Activated gamma-delta T cell treated with anti-CD3 and anti-CD28 coated beads, Interleukin-2, amount 50 U/mL, for 16 hours (primary cell): ENCODE results near the gene ZDHHC9.

Experiments used
- DNase-seq: peaks from one replicate; pipeline ENCODE4 v3.0.0-alpha.2; 2020; ENCODE audit warnings: low read depth

The ZDHHC9 gene

DNA sequence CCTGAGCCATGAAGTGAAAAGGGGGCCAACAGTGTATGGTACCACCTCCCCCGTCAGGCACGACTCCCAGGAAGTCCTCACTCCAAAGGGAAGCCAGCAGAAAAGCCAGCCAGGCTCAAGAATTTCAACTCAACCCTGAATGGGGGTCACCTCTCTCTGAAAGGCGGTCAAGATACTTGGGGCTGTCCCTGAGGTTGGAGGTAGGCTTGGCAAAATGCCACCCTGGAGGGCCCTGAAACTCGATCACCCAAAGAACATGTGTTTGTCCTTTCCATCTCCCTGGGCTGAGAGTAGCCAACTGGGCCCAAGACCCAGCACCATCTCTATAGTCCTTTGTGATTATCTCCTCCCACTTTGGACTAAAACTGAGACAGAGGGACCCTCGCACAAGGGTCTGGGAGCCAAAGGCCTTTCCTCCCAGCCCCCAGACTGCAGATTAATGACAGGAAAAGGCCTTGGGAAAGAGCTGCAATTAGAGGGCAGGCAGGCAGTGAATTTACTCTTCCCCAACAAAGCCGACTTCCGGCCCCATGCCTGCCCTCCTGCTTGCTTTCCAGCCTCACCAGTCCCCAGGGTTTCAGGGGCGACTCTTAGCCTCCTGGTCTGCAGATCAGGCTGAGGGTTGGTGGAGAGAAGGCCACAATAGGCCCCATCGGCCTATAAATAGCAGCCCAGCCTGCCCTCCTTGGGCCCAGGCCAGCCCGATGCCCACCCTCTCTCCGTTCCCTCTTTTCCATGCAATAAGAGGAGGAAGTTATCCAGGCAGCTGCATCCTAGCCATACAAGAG is 58.3 kb downstream of the ZDHHC9 start:
- no peak for DNase-seq

DNA sequence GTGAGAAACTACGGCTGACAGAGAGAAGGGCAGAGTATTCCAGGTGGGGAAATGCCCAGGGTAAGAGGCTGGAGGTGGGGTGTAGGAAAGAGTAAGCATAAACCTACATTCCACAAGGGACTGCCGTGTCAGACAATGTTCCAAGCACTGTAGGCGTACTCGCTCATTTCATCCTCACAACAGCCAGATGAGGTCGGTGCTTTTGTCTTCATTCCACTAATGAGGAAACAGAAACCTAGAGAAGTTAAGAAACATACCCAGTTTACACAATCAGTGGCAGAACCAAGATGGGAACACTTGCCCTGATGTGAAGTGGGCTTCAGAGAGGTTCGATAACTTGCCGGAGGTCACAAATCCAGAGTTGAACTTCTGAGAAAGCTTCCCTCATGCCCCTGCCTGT is 59.3 kb downstream of the ZDHHC9 start:
- no peak for DNase-seq

DNA sequence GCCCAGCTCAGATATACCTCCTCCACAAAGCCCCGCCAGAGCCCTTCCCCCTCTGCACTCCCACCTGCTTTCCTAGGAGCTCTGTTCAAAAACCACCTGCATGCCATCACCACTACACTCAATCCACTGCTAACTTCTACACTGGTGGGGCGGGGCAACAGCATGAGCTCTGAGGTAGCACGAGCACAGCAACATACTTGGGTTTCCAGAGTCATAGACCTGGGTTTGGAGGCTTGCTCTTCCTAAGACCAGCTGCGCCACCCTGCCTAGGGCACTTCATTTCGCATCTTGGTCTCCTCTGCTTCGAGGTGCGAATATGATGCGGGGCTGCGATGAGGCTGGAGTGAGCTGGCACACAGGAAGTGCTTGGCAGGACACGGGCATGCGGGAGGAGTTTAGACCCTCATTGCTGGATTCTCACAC is 60.4 kb downstream of the ZDHHC9 start:
- no peak for DNase-seq

DNA sequence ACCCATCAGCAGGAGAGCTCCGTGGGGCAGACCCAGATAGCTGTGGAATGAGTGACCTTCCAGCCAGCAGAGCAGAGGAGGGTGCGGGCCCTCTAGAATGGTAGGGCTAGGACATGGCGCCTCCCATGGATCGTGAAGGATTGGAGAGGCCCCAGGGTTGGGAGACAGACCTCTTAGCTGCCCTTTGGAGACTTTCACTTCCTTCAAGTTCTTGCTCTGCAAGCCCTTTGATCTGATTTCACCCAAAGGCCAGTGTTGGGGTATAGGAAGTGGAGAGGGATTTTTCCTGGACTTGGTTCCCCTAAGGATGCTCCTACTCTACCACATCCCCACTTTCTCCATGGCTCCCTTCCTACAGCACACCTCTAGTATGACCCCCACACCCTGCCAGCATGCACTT is 61.0 kb downstream of the ZDHHC9 start:
- DNase-seq: no peak

DNA sequence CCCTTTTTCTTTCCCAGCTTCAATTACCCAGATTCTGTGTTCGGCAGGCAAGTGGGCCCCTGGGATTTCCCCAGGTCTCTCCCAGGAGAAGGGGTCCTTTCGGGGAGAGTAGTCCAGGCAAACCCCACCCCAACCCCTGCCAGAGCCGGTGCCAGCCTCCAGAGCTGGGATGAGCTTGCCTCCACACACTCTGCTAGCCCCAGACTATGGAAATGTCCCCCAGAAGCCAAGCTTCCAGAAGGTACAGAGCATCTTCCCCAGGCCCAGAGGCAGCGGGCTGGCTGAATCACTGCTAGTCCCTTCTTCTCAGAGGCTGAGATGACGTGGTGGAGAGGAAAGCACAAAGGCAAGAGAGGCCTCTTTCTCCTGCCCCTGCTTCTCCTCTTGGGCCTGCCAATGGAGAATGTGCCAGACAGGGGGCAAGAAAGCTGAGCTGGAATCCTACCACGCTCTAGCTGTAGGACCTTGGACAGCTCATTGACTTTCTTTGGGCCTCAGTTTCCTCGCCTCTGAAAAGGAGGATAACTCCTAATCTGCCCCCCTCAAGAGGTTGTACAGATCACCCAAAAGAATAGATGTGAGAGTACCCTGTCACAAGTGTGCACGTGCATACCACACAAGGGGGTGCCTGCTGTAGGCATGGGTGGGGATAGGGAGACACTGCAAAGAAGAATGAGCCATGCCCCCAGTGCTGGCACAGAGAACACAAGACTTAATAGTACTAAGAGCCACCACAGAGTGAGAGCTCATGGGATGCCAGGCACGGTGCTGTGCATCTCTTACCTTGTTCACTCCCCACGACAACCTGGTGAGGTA is 61.8 kb downstream of the ZDHHC9 start:
- DNase-seq: no peak

DNA sequence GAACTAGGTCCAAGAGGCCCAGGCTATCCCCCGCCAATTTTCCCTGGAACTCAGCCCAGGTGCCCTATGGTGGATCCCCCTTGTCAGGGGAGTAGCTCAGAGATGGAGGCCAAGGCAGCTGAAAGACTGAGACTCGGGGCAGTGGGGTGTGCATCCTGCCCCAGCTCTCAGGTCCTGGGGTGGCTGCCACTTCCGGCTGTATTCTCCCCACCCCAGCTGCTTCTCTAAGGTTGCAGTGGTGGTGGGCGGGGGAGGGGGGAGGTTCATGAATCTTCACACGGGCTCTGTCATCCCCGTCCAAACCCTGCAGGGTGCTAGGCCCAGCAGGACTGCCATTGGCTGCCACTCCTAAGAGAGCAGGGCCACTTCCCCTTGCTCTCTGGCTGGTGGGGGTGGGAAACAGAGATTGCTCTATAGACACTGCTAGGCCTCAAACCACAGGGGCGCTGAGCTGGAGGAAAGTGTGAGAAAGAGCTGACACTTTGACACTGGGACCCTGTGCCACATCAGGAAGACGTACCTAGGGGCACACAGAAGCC is 62.5 kb downstream of the ZDHHC9 start:
- DNase-seq: peak; percentile 71

DNA sequence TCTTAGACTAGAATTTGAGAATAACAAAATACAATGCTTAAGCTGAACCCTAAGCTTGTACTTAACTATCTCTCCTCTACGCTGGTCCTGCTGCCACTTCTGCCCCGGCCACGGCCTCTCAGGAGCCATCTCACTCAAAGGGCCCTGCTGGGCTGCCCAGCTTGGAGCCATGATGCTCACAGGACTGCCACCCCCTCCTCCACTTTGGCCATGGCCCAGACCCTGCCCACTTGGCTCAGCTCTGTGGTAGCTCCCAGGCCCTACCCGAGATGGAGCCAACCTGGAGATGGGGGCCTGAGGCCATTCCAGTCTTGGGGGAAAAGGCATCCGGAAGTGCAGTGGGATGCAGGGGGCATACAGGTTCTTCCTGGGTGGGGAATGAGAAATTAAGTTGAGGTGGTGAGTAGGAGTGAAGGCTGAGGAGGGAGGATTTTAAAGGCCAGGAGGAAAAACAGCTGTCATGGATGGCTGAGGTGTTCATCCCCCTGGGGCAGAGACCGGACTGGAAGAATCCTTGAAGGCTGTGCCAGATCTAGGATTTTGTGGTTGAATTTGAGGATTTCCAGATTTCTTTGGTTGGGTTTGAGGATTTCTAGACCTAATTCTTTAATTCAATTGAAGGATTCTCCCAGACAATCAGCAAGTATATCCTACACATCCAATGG is 63.1 kb downstream of the ZDHHC9 start:
- no peak for DNase-seq

- peak; percentile 37 for DNase-seq
These were observed 63.9 kb downstream of the ZDHHC9 start, which contains the start of gene SASH3 for GRCh38 chrX:129779747-129780146. Gene SASH3 (plus strand): TSS chrX:129779949. CDS start chrX:129780098, 149 bp downstream.

GRCh38 chrX:129779086-129779672 is 64.5 kb downstream of the ZDHHC9 start:
- no peak for DNase-seq

DNA sequence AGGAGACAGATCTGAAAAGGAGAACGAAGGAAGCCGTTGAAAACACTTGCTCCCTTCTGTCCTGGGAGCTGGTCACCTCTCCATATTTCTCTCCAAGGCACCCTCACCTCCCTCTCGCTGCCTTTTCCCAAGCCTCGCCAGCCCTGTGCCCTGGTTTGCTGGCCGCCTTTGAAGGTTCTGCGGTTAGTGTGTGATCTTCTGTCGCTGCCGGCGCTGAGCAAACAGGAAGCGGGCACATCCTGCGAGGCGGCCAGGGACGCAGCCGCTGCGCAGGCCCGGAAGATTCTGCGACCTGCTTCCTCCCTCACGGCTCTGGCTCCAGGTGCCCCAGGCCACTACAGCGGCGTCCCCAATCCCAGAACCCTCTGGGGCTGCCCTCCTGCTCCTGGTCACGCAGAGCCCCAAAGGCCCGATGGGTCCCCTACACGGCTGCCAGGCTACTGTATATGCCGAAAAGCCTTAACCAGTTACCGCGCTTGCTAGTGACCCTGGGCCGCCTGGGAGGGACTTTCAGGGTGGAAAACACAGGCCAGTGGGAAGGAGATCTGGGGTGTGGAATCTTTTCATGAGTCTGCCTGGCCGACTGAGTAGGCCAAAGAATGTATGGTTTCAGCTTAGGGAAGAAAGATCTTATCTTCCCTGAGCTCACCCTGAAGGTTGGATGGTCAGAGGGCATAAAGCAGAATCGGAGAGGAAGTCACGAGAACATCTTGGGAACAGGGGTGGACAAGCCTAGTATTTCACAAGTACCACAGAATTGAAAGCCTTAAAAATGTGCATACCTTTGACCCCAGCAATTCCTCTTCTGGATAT is 66.3 kb downstream of the ZDHHC9 start:
- peak; percentile 59 for DNase-seq

- no peak for DNase-seq
These were observed 69.8 kb downstream of the ZDHHC9 start for GRCh38 chrX:129773649-129774458.

DNA sequence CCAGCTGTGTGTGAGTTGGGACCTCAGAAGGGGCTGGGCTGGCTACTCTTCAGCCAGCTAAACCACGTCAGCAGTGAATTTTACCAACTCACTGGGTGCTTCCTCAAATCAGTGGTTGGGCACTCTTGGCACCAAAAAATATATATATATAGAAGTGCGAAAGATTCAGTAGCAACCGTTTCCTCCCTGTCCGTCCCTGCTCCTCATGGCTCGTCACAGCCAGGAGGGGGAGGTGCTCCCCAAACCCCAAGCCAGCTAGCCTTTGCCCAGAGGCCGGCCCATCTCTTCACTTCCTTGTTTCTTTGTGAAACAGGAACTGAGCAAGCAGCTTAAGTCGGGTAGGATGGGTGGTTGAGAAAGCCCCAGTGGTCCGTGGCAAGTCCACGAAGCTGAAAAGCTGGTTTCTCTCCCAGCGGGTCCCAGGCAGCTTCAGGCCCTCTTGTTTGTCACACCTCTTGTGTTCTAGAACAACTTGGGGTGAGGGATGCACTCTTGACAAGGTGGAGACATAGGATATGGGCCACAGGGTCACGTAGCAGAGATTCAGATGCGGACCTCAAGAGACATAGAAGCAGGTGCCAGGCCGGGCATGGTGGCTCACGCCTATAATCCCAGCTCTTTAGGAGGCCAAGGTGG is 70.8 kb downstream of the ZDHHC9 start:
- DNase-seq: peak; percentile 22

- no peak for DNase-seq
These were observed 72.3 kb downstream of the ZDHHC9 start for GRCh38 chrX:129771266-129771995.

- peak; percentile 55 for DNase-seq
These were observed 74.1 kb downstream of the ZDHHC9 start for GRCh38 chrX:129769467-129770154.

DNA sequence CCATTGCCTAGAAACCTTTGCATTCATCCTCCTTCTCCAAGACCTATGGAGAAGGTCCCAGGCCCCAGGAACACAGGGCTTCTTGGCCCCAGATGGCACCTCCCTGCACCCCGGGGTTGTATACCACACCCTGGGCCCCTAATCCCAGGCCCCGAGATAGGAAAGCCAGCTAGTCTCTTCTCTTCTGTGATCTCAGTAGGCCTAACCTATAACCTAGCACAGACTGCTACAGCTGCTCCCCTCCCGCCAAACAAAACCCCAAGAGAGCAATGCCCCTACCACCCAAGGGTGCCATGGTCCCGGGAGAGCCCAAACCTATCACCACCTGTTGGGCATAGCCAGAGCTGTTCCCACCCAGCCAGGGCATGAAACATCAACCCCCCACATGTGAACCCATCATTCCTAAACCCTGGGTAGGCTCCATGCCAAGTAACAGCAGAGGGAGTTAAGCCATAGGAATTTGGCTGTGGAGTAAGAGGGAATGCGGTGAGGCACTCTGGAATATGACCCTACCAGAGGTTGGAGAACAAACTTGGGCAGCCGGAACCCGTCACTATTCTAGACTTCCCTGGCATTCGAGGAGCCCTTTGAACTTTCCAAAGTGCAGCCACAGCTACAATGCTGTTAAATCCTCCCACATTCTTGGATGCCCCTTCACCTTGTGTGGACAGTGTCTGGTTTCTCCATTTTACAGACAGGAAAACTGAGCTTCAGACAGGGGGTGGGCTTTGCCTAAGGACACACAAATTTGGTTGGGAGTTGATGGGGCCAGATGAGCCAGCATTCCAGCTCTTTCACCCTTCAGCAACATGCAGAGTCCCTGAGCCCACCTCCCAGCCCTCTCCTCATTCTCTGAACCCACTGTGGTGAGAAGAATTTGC is 74.9 kb downstream of the ZDHHC9 start:
- DNase-seq: no peak

GRCh38 chrX:129768186-129768585 is 75.5 kb downstream of the ZDHHC9 start:
- no peak for DNase-seq

GRCh38 chrX:129763666-129764065 is 80.0 kb downstream of the ZDHHC9 start:
- no peak for DNase-seq
